AML-193 (cell line): ENCODE measurements around the gene TXNDC8.
"Not testable (repeated sequence)": the region's sequence is repeated elsewhere in the genome, so short reads cannot be mapped to it uniquely, and the experiment has no call there.

Experiments
- DNase-seq, 2 experiments: peaks; one replicate each; lab custom pipeline; 2025; lab: John Stamatoyannopoulos, UW

The TXNDC8 gene

DNA sequence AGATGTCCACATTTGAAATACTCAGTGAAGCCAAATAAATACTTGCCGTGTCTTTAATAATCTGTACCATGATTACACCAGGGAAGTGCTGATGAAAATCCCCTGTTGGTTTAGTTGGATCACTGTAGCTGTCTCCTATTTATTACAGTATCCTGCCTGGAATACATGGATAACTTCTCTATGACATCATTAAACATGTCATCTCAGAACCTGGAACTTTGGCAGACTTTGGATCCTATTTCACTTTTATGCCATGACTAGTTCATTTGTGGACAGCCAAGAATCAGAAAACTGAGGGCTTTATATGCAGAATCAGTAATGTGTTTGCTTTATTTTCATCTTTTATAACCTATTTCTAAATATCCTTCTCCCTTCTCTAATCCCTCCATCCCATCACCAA is at the start of gene TXNDC8:
Gene TXNDC8 (minus strand): TSS at position 137 of the 400 bp plus-strand sequence.
- no peak for DNase-seq

DNA sequence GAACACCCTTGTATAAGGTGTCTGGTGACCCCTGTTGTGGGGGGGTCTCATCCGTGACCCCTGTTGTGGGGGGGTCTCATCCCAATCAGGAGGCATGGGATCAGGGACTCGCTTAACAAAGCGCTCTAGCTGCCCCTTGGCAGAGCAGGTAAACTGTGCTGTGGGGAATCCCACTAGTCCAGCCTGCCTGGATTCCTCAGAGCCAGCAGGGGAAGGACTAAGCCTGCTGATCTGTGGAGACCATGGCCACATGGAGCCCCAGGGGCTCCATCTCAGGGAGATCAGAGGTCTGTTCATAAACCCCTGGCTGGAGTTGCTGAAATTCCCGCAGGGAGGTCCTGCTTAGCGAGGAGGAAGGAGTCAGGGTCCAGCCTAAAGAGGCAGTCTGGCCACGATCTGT is 45.8 kb upstream of the TXNDC8 start:
- no peak for DNase-seq

DNA sequence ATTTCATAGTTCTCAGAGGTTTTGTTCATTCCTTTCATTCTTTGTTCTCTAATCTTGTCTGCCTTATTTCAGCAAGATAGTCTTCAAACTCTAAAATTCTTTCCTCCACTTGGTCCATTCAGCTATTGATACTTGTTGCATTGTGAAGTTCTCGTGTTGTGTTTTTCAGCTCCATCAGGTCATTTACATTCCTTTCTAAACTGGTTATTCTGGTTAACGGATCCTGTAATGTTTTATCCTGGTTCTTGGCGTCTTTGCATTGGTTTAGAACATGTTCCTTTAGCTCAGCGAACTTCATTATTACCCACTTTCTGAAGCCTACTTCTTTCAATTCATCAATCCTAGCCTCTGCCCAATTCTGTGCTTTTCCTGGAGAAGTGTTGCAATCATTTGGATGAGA is 45.1 kb upstream of the TXNDC8 start:
- DNase-seq, result no peak

DNA sequence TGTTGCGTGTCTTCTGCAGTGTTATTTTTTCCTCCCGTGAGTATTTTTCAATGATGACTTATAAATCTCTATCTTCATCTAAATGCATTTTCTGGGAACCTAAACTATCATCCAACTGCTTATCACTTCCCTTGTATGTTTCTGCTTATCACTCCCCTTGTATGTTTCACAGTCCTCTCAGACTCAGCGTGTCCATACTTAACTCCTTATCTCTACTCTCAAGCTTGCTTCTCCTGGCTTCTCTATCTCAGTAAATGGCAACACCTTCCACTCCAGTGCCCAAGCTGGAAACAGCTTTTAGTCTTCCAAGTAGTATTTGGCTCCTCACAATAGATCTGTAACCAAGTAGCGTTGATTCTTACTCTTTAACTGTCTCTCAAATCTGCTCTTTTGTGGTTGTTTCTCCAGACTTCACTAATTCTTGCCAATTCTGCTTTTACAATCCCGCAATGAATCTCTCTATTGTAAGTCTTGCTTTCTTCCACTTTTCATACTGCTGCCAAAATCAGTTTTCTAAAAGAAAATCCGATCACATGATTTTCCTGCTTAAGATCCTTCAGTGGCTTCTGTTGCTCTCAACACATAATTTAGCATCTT is 33.8 kb upstream of the TXNDC8 start:
- DNase-seq, result no peak

DNA sequence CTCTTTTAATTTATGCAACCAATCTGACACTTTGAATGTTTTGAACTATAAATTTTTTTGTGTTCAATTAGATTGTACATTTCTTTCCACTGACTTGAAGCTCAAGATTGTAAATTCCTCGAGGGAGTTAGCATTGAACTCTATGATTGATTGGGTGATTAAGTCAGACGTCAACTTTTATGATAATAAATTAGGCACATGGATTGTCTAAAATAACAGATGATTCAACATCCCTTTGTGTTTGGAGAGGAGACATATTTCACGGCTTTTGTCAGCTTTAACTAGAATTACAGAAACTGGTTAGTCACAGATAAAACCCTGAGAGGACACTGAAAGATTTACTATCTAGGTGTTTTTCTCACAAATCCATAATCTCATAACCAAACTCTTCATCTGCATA is 32.7 kb upstream of the TXNDC8 start:
- DNase-seq, result no peak

DNA sequence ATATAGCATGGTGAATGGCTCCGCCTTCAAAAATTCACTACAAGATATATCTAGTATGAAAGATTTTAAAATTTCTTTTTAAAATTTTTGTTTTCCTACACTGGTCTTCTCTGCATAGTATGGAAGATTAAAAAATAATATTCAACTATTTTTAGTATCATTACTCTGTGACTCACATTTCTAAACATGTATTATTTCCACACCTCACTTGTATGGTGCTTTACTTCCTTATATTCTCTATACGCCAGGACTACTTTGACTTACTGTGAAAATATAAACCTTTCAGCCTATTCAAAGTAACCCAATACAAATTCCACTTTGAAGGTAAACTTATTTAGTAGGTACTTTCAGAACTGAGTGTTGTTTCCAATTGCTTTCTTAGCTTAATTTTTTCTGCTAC is 26.8 kb upstream of the TXNDC8 start:
- DNase-seq, result no peak

DNA sequence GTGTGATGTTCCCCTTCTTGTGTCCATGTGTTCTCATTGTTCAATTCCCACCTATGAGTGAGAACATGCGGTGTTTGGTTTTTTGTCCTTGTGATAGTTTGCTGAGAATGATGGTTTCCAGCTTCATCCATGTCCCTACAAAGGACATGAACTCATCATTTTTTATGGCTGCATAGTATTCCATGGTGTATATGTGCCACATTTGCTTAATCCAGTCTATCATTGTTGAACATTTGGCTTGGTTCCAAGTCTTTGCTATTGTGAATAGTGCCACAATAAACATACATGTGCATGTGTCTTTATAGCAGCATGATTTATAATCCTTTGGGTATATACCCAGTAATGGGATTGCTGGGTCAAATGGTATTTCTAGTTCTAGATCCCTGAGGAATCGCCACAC is 21.3 kb upstream of the TXNDC8 start:
- not testable (repeated sequence) for DNase-seq

DNA sequence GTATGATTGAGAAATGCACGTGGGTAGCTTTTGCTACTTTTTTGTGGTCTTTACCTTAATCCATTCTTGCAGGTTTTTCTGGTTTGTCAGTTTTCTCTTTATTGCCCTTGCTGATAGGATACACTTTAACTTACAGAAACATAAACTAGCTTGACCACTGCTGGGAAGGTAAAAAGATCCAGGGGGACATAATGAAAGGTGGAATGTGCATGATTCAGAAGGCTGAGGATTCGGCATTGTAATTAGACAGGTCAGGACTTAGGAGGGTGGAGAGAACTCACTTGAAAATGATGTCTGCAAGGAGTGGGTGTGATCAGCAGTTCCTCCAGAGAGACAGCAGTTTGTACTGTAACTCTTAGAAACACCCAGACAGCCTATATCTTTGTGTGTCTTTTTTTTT is 19.8 kb upstream of the TXNDC8 start:
- DNase-seq, result no peak

DNA sequence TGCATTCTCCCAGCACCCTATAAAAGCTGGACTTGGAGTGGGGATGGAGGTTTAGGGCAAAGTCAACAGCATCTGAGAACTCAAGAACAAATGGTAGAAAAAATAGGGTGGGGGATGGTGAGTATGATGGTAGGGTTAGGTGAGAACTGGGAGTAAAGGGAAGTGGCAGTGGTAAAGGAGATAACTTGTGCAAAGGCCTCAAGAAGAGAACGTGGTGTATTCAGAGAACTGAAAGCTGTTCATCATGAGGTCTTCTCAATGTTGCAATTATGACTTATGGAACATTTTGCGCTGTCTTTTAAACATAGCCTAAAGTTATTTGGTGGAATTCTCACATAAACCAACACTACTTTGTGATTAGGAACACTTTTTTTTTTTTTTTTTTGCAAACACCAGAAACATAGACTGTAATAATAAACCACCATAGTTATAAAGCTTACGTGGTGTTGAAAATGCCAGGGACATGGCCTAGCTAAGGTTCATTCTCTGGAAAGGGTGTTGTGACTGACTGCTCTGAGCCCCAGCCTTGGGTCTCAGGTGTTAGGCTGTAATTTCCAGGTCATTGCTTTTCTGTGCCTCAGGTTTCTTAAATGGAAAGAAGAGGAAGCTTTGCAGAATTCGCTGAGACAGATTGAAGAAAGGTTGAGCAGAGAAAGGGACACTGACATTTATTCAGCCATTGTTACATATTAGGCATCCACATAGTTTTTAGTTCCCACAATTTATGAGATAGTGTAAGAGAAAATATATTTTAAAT is 19.2 kb upstream of the TXNDC8 start:
- DNase-seq, result no peak

DNA sequence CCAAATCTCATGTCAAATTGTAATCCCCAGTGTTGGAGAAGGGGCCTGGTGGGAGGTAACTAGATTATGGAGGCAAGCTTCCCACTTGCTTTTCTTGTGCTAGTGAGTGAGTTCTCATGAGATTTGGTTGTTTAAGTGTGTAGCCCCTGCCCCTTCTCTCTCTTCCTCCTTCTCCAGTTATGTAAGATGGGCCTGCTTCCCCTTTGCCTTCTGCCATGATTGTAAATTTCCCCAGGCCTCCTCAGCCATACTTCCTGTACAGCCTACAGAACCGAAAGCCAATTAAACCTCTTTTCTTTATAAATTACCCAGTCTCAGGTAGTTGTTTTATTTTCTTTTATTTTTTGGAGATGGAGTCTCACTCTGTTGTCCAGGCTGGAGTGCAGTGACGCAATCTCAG is 18.2 kb upstream of the TXNDC8 start:
- DNase-seq, result no peak

DNA sequence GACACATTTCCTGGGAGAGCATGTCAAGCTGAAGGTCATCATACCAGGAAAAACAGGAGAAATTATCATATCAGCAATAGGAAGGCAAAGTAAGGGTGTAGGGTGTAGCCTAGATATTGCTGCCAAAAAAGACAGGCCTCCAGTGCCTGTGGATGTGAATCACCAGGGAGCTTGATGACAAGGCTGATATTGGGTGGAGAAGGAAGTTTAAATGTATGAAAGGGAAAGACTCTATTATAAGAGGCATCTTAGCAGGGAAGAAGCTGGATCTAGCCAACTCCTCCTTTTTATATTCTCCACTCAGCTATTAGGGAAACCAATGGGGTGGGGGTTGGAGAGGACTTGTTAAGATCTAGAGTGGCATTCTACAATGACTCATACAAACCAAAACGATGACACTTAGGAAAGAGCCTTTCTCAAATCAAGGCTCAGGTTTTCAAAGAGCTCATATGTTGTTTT is 13.4 kb upstream of the TXNDC8 start:
- DNase-seq, result no peak

DNA sequence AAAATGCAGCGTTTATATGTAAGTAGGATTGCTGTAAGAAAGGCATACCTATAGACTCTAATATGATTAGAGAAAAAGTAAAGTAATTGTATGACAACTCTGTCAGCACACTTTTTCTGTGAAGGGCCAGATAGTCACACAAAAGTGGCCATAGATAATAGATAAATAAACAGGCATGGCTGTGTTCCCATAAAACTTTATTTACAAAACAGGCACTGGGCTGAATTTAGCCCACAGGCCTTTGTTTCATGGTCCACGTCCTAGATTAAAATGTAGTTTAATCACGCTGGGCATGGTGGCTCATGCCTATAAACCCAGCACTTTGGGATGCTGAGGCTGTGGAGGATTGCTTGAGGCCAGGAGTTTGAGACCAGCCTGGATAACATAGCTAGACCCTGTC is 8.7 kb upstream of the TXNDC8 start:
- no peak for DNase-seq

DNA sequence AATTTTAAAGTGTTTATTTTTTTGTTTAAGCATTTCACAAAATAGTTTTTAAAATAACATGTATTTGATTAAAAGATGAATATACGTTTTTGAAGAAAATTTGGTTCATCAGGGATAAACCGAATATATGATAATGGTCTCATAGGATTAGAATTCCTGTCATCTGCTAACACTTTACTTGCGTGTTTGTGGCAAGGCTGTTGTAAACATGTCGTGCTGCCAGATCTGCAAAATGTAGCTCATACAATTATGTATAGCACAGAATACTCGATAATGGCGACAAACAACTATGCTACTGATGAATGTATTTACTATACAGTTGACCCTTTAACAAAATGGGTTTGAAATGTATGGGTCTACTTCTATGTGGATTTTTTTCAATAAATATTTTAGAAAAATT is 7.2 kb upstream of the TXNDC8 start:
- no peak for DNase-seq

DNA sequence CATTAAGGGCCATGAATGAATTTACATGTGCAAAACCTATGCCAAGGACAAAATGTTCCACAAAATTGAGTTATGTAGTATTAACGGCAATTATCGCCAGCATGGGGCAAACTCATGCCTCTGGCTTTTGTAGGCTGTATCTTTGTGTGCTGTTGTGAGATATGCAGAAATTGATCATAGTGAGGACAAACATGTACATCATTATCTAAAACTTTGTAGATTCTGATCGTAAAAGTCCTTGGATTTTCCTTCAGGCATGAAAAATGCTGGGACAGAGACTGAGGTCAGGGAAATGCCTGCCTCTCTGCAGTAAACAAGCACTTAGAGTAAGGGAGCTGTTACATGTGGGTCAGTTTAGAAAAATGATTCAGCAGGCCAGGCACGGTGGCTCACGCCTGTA is 5.9 kb upstream of the TXNDC8 start:
- no peak for DNase-seq

DNA sequence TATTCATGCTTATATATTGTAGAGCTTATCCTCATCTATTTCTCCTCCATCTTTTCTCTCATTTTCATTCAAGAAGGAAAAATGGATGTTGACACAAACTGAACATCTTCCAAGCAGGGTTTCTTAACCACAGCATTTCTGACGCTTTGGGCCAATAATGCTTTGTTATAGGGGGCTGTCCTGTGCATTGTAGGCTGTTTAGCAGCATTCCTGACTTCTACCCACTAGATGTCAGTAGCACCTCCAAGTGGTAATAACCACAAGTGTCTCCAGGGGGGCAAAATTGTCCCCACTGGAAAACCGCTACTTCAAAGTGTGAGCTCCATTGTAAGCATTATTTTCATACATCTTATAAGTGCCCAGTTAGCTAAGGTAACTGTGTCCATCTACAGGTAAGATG is 2.6 kb upstream of the TXNDC8 start:
- DNase-seq, result no peak

DNA sequence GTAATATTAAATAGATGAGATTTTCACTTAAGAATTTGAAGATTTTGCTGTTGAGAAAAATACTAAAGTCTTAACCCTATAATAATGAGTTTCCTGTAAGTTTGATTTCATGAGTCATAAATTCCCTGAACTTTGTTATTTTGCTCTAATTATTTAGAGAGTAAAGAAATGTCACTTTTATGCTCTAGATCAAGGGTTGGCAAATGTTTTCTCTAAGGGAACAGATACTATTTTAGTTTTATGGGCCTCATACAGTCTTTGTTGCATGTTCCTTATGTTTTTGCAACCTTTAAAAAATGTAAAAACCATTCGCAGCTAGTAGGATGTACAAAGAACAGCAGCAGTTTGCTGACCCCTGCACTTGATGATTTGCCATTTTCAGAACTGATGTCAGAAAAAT is 480 bp upstream of the TXNDC8 start:
- no peak for DNase-seq

DNA sequence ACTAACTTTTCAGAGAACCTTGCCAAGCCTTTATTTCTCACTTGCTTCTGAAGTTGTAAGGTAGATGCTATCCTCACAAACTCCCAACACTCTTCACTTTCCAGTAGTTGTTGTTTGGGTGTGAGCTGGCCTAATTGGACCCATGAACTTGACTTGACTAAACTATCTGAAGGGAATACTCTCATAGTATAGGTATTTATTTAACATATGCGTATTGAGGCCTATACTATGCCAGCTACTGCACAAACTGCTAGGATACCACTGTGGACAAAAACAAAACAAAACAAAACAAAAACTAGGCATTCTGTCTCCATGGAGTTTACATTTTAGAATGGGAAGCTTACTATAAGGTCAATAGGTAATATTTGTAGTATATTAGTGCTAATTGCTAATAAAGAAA is 1.3 kb downstream of the TXNDC8 start:
- no peak for DNase-seq

DNA sequence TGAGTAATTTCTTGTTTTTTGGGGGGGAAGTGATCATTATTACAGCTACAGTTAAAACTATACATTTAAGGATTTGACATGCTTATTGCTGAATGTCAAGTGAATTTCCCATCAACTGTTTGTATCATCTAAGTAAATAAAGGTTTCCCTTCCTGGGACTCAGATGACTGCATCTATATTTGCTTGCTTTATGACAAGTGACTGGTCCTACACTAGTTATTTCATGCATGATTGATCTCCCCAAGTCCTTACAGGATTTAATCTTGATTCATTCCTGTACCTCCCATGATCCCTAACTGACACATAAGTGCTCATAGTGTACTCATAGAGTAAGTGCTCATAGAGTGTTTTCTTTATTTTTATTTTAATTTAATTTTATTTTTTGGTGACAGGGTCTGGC is 2.8 kb downstream of the TXNDC8 start:
- DNase-seq, result no peak

DNA sequence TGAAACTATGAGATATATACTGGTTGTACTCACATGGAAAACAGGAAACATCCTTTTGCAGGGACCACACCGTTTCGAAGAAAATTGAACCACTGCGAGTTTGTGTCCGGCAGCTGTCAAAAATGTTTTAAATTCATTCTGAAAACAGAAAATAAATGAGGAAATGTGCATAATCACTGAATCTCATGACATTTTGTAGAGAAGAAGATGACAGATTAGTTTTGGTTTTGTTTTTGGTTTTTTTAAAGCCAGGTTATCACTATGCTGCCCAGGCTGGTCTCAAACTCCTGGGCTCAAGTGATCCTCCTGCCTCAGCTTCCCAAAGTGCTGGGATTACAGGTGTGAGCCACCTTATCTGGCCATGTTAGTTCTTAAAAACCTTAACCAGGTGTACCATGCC is 3.5 kb downstream of the TXNDC8 start:
- no peak for DNase-seq

DNA sequence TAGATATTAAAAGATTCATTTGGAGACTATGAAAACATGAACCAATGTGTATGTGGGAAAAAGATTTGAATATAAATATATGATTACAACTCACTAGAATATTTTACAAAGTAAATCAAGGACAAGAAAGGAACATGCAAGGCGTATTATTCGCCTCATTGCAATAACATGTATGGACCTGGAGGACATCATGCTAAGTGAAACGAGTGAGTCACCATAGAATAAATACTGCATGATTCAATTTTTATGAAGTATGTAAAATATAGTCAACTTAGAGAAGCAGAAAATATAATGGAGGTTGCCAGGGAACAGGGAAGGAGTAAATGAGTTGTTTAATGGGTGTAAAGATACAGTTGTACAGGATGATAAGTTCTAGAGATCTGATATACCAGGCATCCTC is 4.9 kb downstream of the TXNDC8 start:
- no peak for DNase-seq

DNA sequence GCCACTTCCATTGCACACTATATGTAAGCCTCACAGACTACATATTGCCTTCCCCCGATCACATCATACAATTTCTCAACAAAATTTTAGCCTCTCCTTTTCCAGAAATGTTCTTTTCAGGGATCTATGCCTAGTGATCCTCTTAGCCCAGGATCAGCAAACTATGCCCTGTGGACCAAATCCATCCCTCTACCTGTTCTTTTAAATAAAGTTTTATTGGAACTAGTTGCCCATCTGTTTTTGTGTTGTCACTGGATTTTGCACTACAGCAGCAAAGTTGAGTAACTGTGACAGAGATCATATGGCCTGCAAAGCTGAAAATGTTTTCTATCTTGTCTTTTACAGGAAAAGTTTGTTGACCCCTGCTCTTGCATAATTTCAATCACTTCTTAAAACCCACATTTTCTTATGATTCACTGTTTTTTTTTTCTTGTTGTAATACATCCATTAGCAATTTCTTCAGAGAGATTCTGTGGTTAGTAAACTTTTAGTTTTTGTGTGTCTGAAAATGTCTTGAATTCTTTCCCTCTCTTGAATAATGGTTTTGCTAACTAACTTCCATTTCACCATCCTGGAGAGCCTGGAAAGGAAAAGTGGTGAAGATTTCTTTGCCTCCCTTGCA is 7.1 kb downstream of the TXNDC8 start:
- DNase-seq, result no peak

DNA sequence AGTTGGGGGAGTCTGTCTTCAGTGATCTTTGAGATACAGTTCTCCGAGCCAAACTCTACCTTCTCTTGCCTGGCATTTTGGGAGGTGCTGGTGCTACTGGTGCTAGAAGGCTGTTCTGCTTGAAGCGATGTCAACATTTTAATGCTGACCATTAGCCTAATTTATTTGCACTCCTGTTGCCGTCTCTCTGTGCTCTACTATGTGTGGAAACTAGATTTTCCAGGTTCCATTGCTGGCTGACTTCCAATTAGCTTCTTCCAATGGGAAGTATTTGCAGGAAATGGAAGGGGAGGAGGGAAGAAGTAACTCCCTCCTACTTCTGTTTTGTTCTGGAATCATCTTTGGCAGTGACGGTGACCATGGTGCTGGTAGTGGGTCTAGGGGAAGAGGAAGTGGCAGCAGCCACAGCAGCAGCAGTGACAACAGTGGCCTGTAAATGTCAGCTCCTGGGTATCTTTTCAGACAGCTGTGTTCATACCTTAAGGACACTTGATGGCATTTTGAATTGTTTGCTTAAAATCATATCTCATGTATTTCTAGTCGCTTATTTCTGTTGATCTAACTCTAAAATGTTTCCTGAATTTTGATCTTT is 7.9 kb downstream of the TXNDC8 start:
- peak; percentile 23 to 33 for DNase-seq

DNA sequence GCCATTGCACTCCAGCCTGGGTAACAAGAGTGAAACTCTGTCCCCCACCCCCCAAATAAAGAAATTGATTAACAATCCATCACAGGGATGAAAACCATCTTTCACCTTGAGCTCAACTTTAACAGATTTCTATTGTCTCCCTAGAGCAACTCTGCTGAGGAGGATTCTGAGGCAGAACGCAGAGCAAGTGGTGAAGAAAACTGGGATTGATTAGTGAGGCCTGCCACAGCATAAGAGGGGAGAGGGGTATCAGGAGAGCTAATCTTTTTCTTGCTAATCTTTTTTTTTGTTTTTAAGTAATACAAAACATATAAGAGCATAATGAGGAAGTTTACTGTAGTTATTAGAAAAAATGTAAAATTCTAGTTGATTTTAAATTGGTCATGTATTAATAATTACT is 8.9 kb downstream of the TXNDC8 start:
- DNase-seq, result no peak
